Activated CD8-positive, alpha-beta memory T cell treated with anti-CD3 and anti-CD28 coated beads for 36 hours (primary cell): Measurements from ENCODE around the gene TLR3. TPM values are rescaled to one million over a fixed set of nuclear protein-coding genes. Genes with fewer than 3 reads are reported as not detected.
"Not testable (repeated sequence)": the region's sequence is repeated elsewhere in the genome, so short reads cannot be mapped to it uniquely, and the experiment has no call there.

Experiments
- CTCF ChIA-PET: fragments of 350-600 bp; sonication (Branson Sonifier 250); formaldehyde crosslinking; loops from one replicate; lab custom pipeline; 2021; ENCODE audit warnings: antibody characterized with exemption; lab: Charles Lee
- POLR2A ChIA-PET: fragments of 350-600 bp; sonication (Branson Sonifier 250); formaldehyde crosslinking; loops from one replicate; lab custom pipeline; 2021; ENCODE audit warnings: antibody characterized with exemption; lab: Charles Lee
- total RNA-seq, 2 experiments: library from RNA; stranded (reverse); gene quantifications; one replicate each; pipeline ENCODE4 v1.2.3, GENCODE V29; 2021

TLR3 gene
- total RNA-seq, 2 experiments from 2014 or later: 0.06 to 0.13 TPM

DNA sequence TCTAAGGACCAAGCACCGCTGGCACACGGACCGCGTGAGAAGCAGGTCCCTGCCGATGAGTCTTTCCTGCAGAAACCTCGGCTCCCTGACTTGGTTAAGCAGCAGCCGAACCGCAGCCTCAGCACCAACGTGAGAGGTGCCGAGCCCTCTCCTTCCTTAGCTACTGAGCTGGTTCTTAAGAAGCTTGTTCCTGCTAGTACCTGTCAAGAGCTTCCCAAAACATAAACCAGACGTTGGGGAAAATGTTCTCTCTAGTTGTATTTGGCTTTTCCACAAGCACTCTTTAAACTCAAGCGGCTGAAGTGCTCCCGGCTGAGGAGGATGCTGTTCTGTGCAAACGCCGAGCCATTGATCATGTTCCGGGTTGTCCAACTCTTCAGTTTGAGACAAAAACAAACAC is 29.3 kb upstream of the TLR3 start:
- CTCF ChIA-PET: no interaction called here
- POLR2A ChIA-PET: no interaction called here

DNA sequence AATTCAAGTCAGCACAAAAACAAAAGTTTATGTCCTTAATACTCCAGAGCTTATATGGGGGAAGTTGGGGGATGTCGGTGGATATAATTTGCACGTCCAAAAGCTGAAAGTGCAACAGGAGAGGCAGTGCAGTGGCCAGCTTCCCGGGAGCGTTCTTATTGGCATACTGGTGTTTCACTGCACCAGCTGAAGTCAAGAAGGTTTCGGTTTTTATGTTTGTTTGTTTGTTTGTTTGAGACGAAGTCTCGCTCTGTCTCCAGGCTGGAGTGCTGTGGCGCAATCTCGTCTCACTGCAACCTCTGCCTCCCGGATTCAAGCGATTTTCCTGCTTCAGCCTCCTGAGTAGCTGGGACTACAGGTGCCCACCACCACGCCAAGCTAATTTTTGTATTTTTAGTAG is 28.6 kb upstream of the TLR3 start:
- CTCF ChIA-PET: no interaction called here
- POLR2A ChIA-PET: no interaction called here

DNA sequence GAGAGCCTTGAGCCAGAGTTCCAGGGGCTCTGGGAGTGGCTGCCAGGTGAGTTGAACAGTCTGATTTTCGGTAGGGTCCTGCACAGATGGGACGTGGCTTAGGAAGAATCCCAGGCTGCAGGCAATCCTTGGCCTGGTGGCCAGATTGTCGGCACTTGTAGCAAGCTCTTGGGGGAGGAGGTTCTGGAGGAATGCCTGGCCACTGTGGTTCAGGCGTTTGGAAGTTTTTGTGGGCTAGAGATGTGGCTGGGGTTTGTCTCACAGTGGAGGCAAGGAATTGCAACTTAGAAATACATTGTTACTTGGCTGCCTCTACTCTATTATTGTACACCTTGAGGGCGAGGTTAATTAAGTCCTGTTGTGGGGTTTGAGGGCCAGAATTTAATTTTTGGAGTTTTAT is 21.5 kb upstream of the TLR3 start:
- CTCF ChIA-PET, POLR2A ChIA-PET: not testable (repeated sequence)

DNA sequence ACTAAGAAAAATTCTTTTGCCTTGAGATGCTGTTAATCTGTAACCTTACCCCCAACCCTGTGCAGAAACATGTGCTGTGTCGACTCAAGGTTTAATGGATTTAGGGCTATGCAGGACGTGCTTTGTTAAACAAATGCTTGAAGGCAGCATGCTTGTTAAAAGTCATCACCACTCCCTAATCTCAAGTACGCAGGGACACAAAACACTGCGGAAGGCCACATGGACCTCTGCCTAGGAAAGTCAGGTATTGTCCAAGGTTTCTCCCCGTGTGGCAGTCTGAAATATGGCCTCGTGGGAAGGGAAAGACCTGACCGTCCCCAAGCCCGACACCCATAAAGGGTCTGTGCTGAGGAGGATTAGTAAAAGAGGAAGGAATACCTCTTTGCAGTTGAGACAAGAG is 18.8 kb upstream of the TLR3 start:
- CTCF ChIA-PET: not testable (repeated sequence)

DNA sequence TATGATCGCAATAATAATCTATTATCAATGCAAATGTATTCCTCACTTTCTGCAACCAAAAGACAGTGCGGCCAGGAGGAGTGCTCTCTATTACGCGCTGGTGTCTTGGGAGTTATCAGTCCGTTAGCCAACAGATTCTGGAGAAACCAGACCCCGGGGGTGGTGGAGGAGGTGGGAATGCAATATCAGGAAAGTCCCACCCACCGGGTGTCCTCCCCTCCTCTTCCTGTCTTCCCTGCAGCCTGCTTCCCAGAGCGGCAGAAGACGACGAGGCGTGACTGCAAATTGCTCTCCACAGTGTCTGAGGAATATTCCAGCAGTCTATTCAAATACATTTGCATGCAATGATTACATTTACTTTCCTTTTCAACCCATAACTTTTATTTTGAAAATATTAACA is 17.9 kb upstream of the TLR3 start:
- ChIA-PET POLR2A (no interaction called here), CTCF (no interaction called here)

More for the DNA sequence above, 18.8 kb upstream of the TLR3 start:
- POLR2A ChIA-PET: not testable (repeated sequence)

DNA sequence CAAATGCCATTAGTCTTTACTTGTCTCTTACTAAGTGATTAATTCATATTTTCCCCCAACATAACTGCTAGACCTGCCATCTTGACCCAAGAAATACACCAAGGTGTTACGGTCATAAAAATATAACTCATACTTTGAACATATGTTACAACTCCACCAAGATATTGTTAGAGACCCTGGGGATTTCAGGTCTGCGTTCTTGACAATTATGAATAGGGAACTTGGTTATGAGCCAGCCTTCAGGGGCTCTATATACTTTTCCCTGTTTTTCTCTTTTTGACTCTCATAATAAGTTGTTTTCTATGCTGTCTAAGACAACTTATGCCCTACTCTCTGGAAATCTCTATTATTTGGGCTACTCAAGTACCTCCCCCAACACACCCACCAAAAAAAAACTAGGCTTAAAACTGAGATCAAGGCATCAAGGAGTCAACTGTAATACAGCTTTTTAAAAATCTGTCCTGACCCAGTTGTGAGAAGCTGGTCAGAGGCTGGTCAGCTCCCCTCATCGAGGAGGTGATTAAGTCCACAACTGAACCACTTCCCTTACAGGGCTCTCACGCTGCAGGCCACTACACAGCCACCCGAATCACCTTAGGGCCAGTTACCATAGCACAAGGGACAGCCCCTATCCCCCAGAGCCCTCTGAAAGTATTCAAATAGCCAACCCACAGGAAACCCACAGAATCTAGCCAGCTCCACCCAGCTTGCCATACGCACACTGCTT is 10.5 kb upstream of the TLR3 start:
- ChIA-PET CTCF (no interaction called here), POLR2A (no interaction called here)

DNA sequence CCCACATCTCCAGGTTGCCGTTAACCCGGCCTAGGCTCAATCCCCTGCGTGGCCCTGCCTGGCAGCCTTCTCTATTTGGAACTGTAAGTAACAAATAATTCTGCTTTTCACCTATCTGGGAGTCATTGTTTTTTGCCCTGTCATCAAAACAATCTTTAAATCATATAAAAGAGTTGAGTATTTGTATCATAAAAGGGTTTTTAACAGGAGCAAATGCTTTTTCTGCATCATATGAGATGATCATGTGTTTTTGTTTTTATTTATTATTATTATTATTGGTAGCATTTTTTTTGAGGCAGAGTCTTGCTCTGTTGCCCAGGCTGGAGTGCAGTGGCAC is 10.0 kb upstream of the TLR3 start:
- POLR2A ChIA-PET: no interaction called here
- CTCF ChIA-PET: no interaction called here

GRCh38 chr4:186061921-186062320 is 7.0 kb upstream of the TLR3 start:
- POLR2A ChIA-PET: no interaction called here
- CTCF ChIA-PET: no interaction called here

DNA sequence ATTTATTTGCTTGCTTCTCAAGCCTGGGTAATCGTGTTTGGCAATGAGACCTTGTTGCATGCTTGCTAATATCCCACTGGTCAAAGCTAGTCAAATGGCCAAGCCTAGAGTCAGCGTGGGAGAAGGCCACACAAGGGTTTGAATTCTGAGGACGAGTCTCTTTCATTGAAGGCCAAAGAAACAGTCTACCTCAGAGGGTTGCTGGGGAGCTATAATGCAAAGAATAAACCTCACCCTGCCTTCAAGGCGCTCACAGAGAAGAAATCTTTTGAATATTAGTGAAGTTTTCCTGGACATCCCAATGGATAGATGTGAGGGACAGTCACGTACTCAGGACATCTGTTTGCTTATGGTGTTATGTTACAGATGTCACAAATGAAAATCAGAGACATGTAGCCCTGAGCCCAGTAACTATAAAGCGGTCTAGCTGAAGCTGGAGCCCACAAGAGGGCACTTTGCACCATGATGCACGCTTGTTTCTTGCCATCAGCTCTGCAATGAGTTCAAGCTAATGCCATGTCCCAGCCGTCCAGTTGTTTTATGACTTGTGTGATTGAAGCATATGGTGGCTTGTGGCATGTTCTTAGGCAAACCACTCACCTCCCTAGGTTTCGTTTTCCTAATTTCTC is 1.1 kb upstream of the TLR3 start:
- ChIA-PET CTCF (interaction anchor here (1.1 to 2.4 kb wide), 2 partner anchors 70 to 123 kb away, joined by 3 to 7 read pairs; partner anchors contain the start of gene CYP4V2), POLR2A (no interaction called here)

- ChIA-PET POLR2A (no interaction called here), CTCF (interaction anchor here (2.4 kb wide), 1 partner anchor 68 kb away, joined by 7 read pairs; no protein-coding TSS in a partner anchor)
These were observed 773 bp downstream of the TLR3 start for GRCh38 chr4:186069729-186070128.

GRCh38 chr4:186072516-186072915 is 3.6 kb downstream of the TLR3 start:
- POLR2A ChIA-PET: no interaction called here
- CTCF ChIA-PET: no interaction called here

GRCh38 chr4:186074189-186074588 is 5.2 kb downstream of the TLR3 start:
- CTCF ChIA-PET: no interaction called here
- POLR2A ChIA-PET: no interaction called here

- POLR2A ChIA-PET: no interaction called here
- CTCF ChIA-PET: no interaction called here
These were observed 10.2 kb downstream of the TLR3 start for GRCh38 chr4:186078981-186079638.

GRCh38 chr4:186079694-186080093 is 10.7 kb downstream of the TLR3 start:
- ChIA-PET POLR2A (no interaction called here), CTCF (no interaction called here)

GRCh38 chr4:186081202-186081807 is 12.3 kb downstream of the TLR3 start:
- POLR2A ChIA-PET: no interaction called here
- CTCF ChIA-PET: interaction anchor here (1.6 kb wide), 1 partner anchor 13 kb away, joined by 3 read pairs; the partner anchor contains the start of gene TLR3

DNA sequence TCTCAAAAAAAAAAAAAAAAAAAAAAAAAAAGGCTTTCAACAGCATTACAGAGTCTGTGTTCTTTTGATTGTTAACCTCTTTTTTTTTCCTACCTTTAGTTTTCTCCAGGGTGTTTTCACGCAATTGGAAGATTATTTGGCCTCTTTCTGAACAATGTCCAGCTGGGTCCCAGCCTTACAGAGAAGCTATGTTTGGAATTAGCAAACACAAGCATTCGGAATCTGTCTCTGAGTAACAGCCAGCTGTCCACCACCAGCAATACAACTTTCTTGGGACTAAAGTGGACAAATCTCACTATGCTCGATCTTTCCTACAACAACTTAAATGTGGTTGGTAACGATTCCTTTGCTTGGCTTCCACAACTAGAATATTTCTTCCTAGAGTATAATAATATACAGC is 13.3 kb downstream of the TLR3 start:
- ChIA-PET CTCF (no interaction called here), POLR2A (no interaction called here)

DNA sequence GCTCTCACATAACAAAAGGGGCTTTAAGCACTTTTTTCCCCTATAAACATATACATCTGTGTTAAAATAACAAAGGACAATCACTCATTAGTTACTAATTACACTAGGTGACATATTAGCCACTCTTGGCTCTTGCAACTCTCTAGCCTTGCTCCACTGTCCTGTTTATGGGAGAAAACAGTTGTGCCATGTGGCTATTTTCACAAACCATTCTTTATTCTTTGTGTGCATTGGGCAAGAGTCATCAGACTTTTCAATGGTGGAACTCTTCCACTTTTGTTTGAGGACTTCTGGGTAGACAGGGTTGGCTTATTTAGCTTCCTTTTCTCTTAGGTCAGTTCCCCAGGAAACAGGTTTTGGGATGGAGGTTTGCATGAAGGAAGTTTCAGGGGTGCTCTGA is 19.6 kb downstream of the TLR3 start:
- POLR2A ChIA-PET: no interaction called here
- CTCF ChIA-PET: no interaction called here

DNA sequence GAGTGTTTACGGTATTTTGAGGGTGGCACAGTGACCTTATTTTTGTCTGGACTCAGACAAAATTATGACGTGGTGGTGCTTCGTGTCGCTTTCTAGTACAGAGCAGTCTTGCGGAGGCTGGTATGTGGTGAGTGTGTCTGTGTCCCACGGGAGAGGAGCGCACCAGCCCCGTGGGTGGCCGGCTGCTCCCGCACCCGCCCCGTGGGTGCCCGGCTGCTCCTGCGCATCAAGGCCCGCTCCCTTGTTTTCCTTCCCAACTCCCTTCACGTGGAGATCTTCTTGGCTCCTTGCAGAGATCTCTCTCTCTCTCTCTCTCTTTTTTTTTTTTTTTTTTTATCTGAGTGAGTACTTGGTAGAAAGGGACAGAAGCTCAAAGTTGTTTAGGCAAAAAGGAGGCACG is 23.3 kb downstream of the TLR3 start:
- POLR2A ChIA-PET: no interaction called here
- CTCF ChIA-PET: no interaction called here

DNA sequence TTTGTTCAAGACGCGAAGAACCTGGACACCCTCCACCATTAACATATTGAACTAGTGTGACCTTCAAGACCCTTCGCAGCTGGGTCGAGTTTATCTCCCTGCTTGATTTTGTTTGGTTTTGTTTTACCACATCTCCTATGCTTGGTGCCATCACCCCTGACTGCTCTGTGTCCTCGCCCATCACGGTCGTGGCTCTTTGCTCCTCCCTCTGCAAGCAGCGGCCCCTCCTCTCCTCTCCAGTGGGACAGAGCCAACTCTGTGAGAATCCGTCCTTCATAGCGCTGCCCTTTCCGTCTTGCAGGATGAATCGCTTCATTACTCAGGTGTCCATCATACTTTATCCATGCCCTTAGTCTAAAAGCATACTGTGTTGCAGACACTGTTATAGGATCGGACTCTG is 26.4 kb downstream of the TLR3 start:
- POLR2A ChIA-PET: no interaction called here

GRCh38 chr4:186096681-186097165 is 27.8 kb downstream of the TLR3 start:
- ChIA-PET CTCF (no interaction called here), POLR2A (no interaction called here)

More for the DNA sequence above, 26.4 kb downstream of the TLR3 start:
- CTCF ChIA-PET: no interaction called here
